Measurements from ENCODE around the gene SHISA7. TPM values are rescaled to one million over a fixed set of nuclear protein-coding genes. Genes with fewer than 3 reads are reported as not detected.
A peak's percentile ranks its signal among the peaks of the same experiment; 100 is the strongest.

SHISA7 gene
- total and polyA plus RNA-seq, 2 experiments from 2014 or later: not detected

- H3K4me1 ChIP-seq (ENCODE audit: low read depth): peaks cover 11% of the 10 kb centered on the region
- no peak for TF ChIP-seq CTCF (IDR thresholded peaks at IDR 0.05; ENCODE audit: low read depth, low read length)
- peak in 1 of 2 donors; percentile 38 for DNase-seq (ENCODE audit: low read depth in 1 of 2, low spot score in 1 of 2)
- no peak overlapping the region for H3K4me3 ChIP-seq
- H3K36me3 ChIP-seq: no peaks in the 10 kb centered on the region
- H3K27ac ChIP-seq: no peak overlapping the region
- H3K27me3 ChIP-seq: peaks cover 97% of the 10 kb centered on the region
- H3K9me3 ChIP-seq (ENCODE audit: low read depth): no peaks in the 10 kb centered on the region
Observed at GRCh38 chr19:55447421-55448174, 4.5 kb upstream of the SHISA7 start.

- H3K27ac ChIP-seq: no peak overlapping the region
- H3K27me3 ChIP-seq: peaks cover 98% of the 10 kb centered on the region
- H3K4me3 ChIP-seq: no peak overlapping the region
- no peak for DNase-seq (ENCODE audit: low read depth in 1 of 2, low spot score in 1 of 2)
- H3K36me3 ChIP-seq: no peaks in the 10 kb centered on the region
- no peak for TF ChIP-seq CTCF (IDR thresholded peaks at IDR 0.05; ENCODE audit: low read depth, low read length)
- H3K9me3 ChIP-seq (ENCODE audit: low read depth): no peaks in the 10 kb centered on the region
- H3K4me1 ChIP-seq (ENCODE audit: low read depth): no peaks in the 10 kb centered on the region
Observed at GRCh38 chr19:55446060-55446459, 3.0 kb upstream of the SHISA7 start.

GRCh38 chr19:55444646-55445045, 1.5 kb upstream of the SHISA7 start:
- H3K4me3 ChIP-seq: no peak overlapping the region
- H3K27me3 ChIP-seq: peaks cover 100% of the 10 kb centered on the region
- no peaks in the 10 kb centered on the region for H3K36me3 ChIP-seq
- H3K9me3 ChIP-seq (ENCODE audit: low read depth): no peaks in the 10 kb centered on the region
- no peaks in the 10 kb centered on the region for H3K4me1 ChIP-seq (ENCODE audit: low read depth)
- no peak for TF ChIP-seq CTCF (IDR thresholded peaks at IDR 0.05; ENCODE audit: low read depth, low read length)
- no peak for DNase-seq (ENCODE audit: low read depth in 1 of 2, low spot score in 1 of 2)
- H3K27ac ChIP-seq: no peak overlapping the region

- Histone ChIP-seq H3K27me3 (peaks cover 100% of the 10 kb centered on the region), H3K4me1 (ENCODE audit: low read depth) (no peaks in the 10 kb centered on the region), H3K9me3 (ENCODE audit: low read depth) (no peaks in the 10 kb centered on the region), H3K36me3 (no peaks in the 10 kb centered on the region), H3K27ac (no peak overlapping the region), H3K4me3 (no peak overlapping the region)
- no peak for TF ChIP-seq CTCF (IDR thresholded peaks at IDR 0.05; ENCODE audit: low read depth, low read length)
- DNase-seq (ENCODE audit: low read depth in 1 of 2, low spot score in 1 of 2): no peak
Observed at GRCh38 chr19:55443824-55444480, 852 bp upstream of the SHISA7 start.

- Histone ChIP-seq H3K27ac (no peak overlapping the region), H3K27me3 (peaks cover 96% of the 10 kb centered on the region), H3K36me3 (no peaks in the 10 kb centered on the region), H3K4me3 (no peak overlapping the region), H3K9me3 (ENCODE audit: low read depth) (no peaks in the 10 kb centered on the region), H3K4me1 (ENCODE audit: low read depth) (no peaks in the 10 kb centered on the region)
- DNase-seq (ENCODE audit: low read depth in 1 of 2, low spot score in 1 of 2): no peak
- no peak for TF ChIP-seq CTCF (IDR thresholded peaks at IDR 0.05; ENCODE audit: low read depth, low read length)
Observed at GRCh38 chr19:55442372-55442961, 633 bp downstream of the SHISA7 start.
